Measurements from ENCODE around the gene LIX1L. TPM values are rescaled to one million over a fixed set of nuclear protein-coding genes. Genes with fewer than 3 reads are reported as not detected.

The LIX1L gene
- total RNA-seq, 1 donor: 40.2 TPM

GRCh38 chr1:145892486-145893087, 65.2 kb downstream of the LIX1L start:
- TF ChIP-seq CTCF (IDR thresholded peaks at IDR 0.05; ENCODE audit: insufficient read depth, low read depth, low read length): no peak
- DNase-seq (ENCODE audit: low read depth): peak; percentile 75
- peak overlapping the region; percentile 34 for H3K4me3 ChIP-seq (ENCODE audit: low read depth, low read length)

- DNase-seq (ENCODE audit: low read depth): peak; percentile 99
- TF ChIP-seq CTCF (IDR thresholded peaks at IDR 0.05; ENCODE audit: insufficient read depth, low read depth, low read length): peak; percentile 99
- H3K4me3 ChIP-seq (ENCODE audit: low read depth, low read length): peak overlapping the region; percentile 34
Observed at GRCh38 chr1:145891587-145892485, 66.0 kb downstream of the LIX1L start.

DNA sequence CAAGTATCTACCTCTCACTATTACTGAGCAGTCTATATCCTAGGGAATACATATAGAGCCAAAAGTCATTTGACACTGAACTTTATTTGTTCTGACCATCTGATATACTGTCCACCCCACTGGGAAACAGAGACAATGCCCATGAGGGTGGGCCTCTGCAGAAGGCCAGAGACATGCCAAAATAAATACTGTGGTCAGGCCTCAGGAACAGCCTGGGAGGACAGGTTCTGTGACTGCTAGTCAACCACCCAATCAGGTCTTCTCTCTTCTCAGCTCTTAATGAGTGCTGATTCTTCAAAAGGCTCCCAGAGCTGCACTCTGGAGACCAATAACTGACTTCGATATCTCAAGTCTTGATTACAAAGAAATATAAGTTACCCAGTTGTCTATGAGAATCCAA, 66.7 kb downstream of the LIX1L start:
- DNase-seq (ENCODE audit: low read depth): no peak
- H3K4me3 ChIP-seq (ENCODE audit: low read depth, low read length): no peak overlapping the region
- no peak for TF ChIP-seq CTCF (IDR thresholded peaks at IDR 0.05; ENCODE audit: insufficient read depth, low read depth, low read length)

- DNase-seq (ENCODE audit: low read depth): no peak
- no peak overlapping the region for H3K4me3 ChIP-seq (ENCODE audit: low read depth, low read length)
- TF ChIP-seq CTCF (IDR thresholded peaks at IDR 0.05; ENCODE audit: insufficient read depth, low read depth, low read length): no peak
Observed at GRCh38 chr1:145889722-145890121, 68.1 kb downstream of the LIX1L start.

DNA sequence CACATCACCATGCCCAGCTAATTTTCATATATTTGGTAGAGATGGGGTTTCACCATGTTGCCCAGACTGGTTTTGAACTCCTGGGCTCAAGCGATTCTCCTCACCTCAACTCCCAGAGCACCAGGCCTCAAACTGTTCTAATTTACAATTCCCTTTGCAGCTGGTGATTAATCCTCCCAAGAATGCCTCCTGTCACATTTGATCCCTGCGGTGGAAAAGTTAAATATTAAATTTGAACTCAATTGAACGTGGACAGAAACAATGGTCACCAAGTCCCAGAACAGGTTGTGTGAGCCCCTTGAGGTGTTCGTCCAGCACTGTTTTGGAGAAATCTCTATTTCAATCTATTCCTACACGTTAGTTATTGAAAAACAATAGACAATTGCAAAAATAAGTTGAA, 70.2 kb downstream of the LIX1L start:
- no peak for TF ChIP-seq CTCF (IDR thresholded peaks at IDR 0.05; ENCODE audit: insufficient read depth, low read depth, low read length)
- no peak for DNase-seq (ENCODE audit: low read depth)
- no peak overlapping the region for H3K4me3 ChIP-seq (ENCODE audit: low read depth, low read length)

- DNase-seq (ENCODE audit: low read depth): no peak
- no peak overlapping the region for H3K4me3 ChIP-seq (ENCODE audit: low read depth, low read length)
- no peak for TF ChIP-seq CTCF (IDR thresholded peaks at IDR 0.05; ENCODE audit: insufficient read depth, low read depth, low read length)
Observed at GRCh38 chr1:145886816-145887215, 71.0 kb downstream of the LIX1L start.
